GM19468 (cell line): ENCODE results near the gene TULP3.
"Not testable (repeated sequence)": the region's sequence is repeated elsewhere in the genome, so short reads cannot be mapped to it uniquely, and the experiment has no call there.

Experiments
- ATAC-seq: cut with Tn5 transposase; IDR thresholded peaks from one replicate; pipeline ENCODE4 v1.9.1; 2021; ENCODE audit warnings: mild to moderate bottlenecking, moderate library complexity, moderate number of reproducible peaks; ENCODE audit not compliant: unreplicated experiment; ENCODE audit errors: extremely low read depth

The TULP3 gene, protein sequence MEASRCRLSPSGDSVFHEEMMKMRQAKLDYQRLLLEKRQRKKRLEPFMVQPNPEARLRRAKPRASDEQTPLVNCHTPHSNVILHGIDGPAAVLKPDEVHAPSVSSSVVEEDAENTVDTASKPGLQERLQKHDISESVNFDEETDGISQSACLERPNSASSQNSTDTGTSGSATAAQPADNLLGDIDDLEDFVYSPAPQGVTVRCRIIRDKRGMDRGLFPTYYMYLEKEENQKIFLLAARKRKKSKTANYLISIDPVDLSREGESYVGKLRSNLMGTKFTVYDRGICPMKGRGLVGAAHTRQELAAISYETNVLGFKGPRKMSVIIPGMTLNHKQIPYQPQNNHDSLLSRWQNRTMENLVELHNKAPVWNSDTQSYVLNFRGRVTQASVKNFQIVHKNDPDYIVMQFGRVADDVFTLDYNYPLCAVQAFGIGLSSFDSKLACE

DNA sequence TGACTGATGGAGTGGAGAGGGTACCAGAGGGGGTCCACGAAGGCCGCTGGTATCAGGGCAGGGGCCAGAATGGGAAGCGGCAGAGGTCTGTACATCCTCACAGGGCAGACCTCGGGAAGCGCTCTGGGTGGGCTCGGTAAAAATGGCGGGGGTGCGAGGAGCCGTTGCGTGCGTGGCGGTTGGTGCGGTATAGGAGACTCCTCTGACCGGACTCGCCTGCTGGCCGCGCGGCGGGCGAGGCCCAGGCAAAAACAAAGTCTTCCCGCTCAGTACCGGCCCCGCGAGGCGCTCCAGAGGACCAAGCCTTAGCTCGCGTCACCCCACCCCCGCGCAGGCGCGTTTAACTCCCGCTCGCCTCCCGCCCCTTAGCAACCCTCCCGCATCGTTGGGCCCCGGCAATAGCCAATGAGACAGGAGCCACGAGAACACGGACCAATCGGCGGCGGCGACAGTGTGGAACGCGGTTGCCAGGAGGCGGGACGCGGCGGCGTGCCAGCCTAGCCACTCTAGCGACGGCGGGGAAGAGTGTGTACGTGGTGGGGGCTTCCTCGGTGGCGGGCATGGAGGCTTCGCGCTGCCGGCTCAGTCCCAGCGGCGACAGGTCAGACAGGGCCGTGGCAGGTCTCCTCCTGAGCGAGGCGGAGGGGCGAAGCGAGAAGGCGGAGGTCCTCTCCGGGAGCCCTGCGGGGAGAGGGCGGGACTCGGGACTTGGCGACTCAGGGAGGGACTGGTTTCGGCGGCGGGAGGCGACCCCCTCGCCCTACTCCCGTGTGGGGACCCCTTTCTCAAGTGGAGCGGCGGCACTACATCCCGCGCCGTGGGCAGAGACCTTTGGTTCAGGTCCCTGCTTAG lies at the start of gene TULP3:
Gene TULP3 (plus strand): TSS at position 504 of the 852 bp plus-strand sequence. CDS start 57 bp downstream, at position 561.
- peak; percentile 71 for ATAC-seq

DNA sequence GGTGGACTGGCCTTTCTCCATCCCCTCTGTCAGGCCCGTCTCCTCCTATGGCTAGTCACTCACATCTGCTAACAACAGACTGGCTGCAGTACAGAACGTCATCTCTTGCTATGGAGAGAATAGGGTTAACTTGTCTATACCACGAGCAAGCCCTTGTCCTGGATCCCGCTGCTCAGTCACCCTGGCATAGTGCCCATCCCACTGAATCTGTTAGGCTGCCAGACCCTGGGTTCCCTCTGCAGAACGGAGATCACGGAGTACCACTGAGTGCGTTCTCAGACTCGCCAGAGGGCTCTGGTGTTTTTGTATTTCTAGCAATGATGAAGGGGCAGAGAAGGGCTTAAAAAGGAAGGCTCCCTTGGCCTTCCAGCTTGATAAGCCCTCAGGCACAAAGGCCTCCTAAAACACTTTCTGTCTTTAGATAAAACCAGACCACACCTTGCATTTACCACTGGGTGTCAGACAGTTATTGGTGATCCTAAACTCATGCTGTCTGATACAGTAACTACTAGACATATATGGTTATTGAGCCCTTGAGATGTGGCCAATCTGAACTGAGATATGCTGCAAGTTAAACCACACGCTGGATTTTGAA lies 49.5 kb upstream of the TULP3 start:
- no peak for ATAC-seq

DNA sequence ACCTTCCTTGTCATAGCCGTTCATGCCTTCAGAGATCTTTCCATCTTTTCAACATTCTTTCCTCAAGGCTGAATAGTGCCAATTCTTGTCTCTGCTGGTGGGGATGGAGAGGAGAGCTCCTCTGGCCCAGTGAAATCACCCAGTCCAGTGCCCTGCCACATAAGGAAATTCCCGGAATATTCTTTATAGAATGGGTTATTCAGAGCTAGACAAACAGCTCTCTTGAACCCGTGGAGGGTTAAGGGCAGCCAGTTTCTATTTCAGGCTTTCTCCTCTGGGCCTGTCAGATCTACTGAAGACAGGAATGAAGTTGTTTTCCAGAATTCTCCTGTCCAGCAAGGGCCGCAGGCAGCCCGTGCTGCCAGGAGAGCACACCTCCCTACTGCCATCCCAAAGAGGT lies 47.7 kb upstream of the TULP3 start:
- no peak for ATAC-seq

DNA sequence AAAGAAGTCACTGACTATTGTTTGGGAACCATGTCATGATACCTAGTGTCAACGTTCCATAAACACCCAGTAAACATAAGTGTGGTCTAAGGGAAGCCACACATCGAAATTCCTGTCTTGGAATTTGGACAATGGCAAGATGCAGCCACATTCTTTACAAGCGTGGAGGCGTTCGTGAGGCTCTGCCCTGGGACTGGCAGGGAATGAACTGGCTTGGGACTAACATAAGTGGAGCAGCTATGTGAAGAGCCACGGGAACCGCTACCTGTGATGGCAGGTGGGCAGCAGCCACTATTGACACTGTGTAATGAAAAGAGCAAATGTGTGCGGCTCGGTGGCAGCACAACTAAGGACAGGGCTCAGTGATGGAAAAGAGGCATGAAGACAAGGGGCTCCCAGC lies 45.9 kb upstream of the TULP3 start:
- ATAC-seq = no peak

DNA sequence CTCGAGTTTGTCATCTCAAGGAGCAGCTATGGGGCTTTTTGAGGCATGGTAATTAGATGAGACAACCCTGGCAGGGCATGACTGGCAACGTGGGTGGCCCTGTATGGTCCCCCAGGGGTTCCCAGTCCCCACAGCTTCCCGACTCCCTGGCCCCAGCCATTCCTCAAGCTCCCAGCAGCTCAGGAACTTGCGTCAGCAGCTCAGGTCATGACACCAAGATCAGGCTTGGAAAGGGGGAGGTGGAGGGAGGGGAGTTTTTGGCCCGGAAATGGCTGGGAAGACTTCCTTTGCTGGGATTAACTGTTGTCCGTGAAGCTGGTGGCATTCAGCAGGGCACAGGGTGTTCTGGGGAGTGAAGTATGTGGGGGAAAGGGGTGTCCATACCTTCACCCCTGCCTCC lies 45.4 kb upstream of the TULP3 start:
- ATAC-seq = no peak

DNA sequence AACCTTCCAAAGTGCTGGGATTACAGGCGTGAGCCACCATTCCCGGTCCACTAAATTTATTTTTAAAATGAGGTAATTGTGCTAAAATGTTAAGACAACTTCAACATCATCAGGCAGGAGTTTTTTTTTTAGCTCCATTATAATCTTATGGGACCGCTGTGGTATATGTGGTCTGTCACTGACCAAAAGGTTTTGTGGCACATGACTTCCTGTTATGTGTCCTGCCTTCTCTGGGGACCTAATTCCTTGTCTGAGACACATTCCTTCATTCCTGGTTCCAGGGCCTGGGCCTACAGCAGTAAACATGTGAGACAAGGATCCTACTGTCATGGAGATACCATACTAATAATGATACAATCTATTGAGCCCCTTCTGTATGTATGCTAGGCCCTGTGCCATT lies 38.8 kb upstream of the TULP3 start:
- ATAC-seq = no peak

DNA sequence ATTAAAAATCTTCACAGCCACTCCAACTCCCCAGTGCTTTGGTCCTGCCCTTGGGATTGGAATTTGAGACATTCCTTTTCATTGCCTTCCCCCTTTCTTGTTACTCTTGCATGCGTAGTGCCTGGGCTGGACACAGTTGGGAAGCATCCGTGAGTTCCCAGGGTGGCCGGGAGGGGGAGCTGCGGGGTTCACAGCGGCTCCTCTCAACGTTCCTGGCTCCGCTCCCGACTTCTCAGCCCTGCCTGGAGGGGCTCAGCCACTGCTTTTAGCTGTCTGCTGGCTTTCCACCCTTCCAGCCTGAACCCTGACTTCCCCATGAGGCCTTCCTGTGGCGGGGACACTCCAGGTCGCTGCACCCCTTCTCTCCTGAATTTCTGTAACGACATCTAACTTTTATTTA lies 37.1 kb upstream of the TULP3 start:
- ATAC-seq = no peak

DNA sequence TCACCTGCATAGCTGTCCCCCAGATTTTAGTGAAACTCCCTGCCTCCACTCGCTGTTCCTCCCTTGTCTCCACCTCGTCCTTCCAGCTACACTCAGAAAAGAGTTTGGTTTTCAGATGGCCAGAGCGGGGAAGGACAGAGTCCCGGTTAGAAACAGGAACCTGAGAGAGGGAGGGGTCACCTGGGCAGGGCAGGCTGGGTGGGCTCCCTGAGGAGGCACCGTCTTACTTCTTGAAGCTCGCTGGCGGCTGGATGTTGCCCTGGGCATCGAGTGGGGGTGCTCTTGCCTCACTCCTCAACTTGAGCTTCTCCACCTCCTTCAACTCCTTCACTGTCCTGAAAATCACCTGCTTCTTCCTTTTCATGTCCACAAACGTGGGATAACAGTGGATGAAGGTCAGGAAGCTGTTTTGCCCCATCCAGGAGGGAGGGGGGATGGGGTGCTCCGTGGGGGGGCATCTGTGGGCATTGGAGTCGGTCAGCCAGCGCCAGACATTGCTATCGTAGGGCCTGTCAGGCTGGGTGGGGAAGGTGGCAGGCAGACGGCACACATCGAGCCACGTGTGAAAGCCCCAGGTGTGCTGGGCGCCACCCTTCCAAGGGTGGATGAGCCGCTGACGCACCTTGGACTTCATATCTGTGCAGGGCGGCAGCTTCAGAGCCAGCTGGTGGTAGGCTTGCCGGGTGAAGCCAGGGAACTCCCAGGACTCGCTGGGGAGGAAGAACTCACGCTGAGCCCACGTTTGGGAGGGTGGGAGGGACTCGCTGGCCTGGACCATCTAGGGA lies 35.8 kb upstream of the TULP3 start:
- no peak for ATAC-seq

DNA sequence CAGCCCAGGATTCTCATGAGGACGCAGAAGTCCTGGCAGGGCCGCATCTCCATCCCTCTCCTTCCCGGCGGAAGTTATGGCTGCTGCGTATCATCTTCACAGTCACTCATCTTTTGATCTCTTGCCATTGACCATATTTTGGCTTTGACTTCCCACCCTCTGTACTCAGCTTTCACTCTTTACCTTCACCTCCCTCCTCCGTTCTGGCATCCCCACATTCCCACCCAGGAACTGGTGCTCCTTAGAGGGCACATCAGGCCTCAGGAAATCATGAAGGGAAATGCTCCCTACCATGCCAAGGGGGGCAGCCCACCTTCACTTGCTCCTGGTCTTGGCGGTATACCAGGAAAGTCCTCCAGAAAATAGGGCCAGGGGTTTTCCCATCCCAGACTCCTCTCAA lies 35.1 kb upstream of the TULP3 start:
- no peak for ATAC-seq

DNA sequence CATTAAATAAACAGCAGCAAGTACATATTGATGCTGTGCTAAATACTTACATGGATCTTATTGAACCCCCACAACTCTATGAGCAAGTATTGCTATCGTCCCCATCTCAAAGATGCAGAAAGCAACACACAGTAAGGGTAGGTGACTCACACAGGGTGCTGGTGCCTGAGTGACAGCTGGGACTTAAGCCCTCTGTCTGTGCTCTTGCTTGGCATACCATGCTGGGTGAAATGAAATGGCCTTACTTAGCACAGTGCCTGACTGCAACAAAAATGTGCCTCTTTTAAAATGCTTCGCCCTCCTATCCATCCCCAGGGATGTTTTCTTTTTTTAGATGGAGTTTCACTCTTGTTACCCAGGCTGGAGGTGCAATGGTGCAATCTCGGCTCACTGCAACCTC lies 34.6 kb upstream of the TULP3 start:
- ATAC-seq = no peak

DNA sequence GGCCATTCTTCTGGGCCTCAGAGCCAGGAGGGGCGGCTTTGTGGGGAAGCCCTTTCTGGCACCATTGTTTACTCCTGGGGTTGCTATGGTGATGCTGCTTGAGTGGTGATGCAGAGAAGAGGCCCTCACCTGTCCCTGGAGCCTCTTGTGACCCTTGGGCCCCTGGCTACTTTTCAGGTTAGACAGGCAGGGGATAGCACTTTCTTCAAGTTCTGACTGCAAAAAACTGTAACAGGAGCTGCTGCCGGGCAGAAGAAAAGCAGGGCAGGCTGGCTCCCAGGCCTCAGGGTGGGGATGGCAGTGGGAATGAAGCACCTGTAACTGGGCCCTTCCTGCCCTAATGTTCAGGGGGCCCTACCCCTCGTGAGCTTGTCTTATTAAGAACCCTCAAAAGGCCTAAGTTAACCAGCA lies 33.7 kb upstream of the TULP3 start, which contains the start of gene TEX52:
Gene TEX52 (minus strand): TSS at position 19 of the 411 bp plus-strand sequence. CDS start 13 bp downstream, at position 6.
- ATAC-seq = no peak

DNA sequence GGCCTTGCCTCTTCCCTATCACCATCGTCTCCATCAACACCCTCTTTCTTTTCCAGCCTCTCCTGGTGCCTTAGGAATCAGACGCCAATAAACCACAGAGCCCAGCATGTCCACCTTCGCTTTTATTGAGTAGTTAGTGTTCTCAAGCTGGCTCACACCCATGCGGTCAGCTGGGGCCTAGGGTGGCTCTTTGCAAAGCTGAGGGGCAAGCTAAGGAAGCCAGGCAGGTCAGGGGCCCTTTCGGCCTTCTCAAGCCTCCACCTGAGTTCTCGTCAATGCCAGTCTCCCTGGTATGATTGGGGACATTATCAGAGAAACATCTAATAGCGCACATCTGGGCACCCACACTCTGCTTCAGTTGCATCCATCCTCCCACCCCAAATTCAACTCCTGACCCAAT lies 33.1 kb upstream of the TULP3 start:
- no peak for ATAC-seq

DNA sequence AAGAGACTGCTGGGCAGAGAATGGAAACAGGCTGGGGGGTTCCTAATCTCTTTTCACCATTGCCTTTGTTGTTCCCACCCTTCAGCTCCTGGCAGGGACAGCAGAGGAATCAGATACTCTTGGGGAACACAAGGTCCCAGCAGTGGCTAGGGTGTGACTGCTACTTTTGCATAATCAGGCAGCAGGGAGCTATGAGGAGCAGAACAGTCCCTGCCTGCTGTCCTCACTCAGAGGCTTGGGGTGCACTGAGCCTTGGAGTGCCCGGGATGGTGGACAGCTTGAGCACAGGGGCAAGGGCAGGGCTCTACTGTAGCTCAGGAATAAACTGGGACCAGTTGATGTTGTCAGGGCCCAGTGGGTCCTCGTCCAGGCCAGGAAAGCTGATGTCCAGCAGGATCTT lies 32.4 kb upstream of the TULP3 start:
- no peak for ATAC-seq

DNA sequence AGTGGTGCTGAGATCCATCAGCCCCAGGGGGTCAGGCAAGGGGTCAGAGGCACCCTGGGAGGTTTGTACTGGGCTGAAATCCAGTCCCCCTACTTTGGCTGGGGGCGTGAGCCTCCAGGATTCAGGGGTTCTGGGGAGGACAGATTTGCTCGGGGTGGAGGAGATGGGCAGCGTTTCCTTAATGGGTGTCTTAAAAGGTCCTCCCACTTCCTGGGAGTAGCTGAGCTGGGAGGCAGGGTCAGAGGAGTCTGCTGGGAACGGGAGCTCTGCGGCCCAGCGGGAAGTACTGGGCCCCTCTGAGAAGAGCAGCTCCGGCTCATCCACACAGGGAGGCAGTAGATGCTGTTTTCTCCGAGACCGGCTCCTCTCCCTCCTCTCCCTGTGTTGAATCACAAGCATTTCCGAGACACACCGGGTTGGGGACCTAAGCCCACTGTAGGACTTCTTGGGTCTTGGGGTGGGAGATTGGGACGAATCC lies 31.7 kb upstream of the TULP3 start:
- no peak for ATAC-seq

DNA sequence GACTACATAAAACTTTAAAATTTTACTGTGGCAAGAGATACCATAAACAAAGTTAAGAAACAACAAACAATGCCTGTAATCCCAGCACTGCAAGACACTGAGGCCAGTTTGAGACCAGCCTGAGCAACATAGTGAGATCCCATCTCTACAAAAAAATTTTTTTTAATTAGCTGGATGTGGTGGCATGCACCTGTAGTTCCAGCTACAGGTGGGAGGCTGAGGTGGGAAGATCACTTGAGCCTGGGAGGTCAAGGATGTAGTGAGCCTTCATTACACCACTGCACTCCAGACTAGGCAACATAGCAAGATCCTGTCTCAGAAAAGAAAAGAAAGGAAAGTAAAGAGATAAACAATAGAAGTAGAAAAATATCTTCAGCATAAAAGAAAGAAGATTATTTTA lies 30.5 kb upstream of the TULP3 start:
- no peak for ATAC-seq

DNA sequence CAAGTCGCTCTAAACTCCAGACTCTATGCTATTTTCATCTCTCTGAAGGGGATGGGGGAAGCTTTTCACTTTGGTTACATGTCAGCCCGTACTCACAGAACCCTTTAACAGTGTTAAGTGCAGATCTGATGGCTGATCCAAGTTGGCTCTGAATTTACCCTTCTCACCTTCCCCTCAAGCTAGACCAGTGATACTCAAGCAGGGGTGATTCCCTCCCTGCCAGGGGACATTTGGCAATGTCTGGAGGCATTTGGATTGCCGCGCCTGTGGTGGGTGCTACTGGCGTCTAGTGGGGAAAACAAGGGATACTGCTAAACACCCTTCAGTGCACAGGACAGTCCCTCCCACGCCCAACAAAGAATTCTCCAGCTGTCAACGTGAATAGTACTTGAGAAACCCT lies 27.8 kb upstream of the TULP3 start:
- no peak for ATAC-seq

DNA sequence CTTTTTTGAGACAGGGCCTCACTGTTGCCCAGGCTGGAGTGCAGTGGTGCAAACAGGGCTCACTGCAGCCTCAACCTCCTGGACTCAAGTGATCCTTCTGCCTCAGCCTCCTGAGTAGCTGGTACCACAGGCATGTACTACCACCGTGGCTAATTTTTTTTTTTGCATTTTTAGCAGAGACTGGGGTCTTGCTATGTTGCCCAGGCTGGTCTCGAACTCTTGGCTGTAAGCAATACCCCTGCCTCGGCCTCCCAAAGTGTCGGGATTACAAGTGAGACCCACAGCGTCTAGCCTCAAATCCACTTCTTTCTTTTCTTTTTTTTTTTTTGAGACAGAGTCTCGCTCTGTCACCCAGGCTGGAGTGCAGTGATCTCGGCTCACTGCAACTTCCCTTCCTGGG lies 27.3 kb upstream of the TULP3 start:
- ATAC-seq = not testable (repeated sequence)

DNA sequence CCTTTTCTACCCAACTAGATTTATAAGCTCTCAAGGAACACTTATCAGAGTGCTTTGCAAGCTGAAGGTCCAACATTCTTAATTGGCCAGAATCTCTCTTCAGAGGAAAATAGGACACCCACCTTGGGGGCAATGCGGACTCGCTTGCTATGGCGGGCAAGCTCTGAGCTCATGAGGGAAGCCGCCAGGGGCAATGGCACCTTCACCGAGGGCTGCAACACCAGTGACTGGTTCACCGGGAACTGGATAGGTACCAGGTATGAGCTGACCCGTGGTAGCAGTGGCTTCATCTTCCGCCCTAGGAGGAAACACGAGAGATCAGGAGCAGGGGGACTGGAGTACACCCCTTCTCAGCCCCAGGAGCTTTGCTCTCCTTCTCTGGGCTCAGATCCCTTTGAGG lies 26.5 kb upstream of the TULP3 start:
- no peak for ATAC-seq

DNA sequence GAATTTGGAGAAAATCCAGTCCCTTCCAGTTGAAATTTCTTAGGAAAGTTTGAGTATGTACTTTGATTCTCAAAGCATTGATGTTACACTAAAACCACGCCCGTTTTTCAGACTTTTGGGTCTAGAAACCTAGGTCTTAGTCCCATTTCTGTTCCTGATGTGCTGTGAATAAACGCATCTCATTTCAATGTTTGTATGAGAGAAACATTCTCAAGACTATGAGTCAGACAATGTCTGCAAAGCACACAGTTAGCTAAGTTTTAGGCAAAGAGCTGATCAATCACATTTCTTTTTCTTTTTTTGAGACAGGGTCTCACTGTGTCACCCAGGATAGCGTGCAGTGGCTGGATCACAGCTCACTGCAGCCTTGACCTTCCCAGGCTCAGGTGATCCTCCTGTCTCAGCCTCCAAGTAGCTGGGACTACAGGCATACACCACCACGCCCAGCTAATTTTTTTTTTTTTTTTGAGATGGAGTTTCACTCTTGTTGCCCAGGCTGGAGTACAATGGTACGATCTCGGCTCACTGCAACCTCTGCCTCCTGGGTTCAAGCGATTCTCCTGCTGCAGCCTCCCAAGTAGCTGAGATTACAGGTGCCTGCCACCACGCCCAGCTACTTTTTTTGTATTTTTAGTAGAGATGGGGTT lies 21.6 kb upstream of the TULP3 start:
- not testable (repeated sequence) for ATAC-seq
